Neural cell (in vitro differentiated cells): ENCODE data around the gene GAR1. TPM values are rescaled to one million over a fixed set of nuclear protein-coding genes. Genes with fewer than 3 reads are reported as not detected.

Experiments
- H2AFZ ChIP-seq: fragments of 200-600, 300-800 bp; sonication (generic), shearing (Covaris generic); 2 replicates; pipeline ENCODE4 v1.6.0; 2014; ENCODE audit warnings: low read depth, mild to moderate bottlenecking, antibody characterized with exemption, low read length, moderate library complexity
- H3F3A ChIP-seq: fragments of 200-600 bp; shearing (Covaris generic); 2 replicates; pipeline ENCODE4 v1.6.1; 2016; ENCODE audit warnings: mild to moderate bottlenecking, moderate library complexity, mixed read lengths, antibody characterized with exemption, low read length; ENCODE audit not compliant: insufficient read depth, poor library complexity, severe bottlenecking
- H3K27ac ChIP-seq: fragments of 200-600, 300-800 bp; sonication (generic), shearing (Covaris generic); 2 replicates; pipeline ENCODE4 v1.5.1; 2014; ENCODE audit warnings: mild to moderate bottlenecking, low read length, moderate library complexity
- H3K27me3 ChIP-seq: fragments of 300-800, 200-600 bp; sonication (generic), shearing (Covaris generic); 2 replicates; pipeline ENCODE4 v1.6.0; 2014; ENCODE audit warnings: mild to moderate bottlenecking, low read depth, low read length, moderate library complexity; ENCODE audit not compliant: insufficient read depth
- H3K36me3 ChIP-seq: fragments of 300-800, 200-600 bp; sonication (generic), shearing (Covaris generic); 2 replicates; pipeline ENCODE4 v1.5.1; 2014; ENCODE audit warnings: mild to moderate bottlenecking, antibody characterized with exemption, low read length, moderate library complexity; ENCODE audit not compliant: insufficient read depth
- H3K4me2 ChIP-seq: fragments of 300-800, 200-600 bp; sonication (generic), shearing (Covaris generic); 2 replicates; pipeline ENCODE4 v1.6.0; 2014; ENCODE audit warnings: mild to moderate bottlenecking, low read length
- H3K4me3 ChIP-seq: fragments of 300-800, 200-600 bp; sonication (generic), shearing (Covaris generic); 2 replicates; pipeline ENCODE4 v1.5.1; 2014; ENCODE audit warnings: mild to moderate bottlenecking, low read length, moderate library complexity
- H3K79me2 ChIP-seq: fragments of 200-600 bp; shearing (Covaris generic); replicated peaks from 2 replicates; pipeline ENCODE4 v1.6.0; 2014; ENCODE audit warnings: mild to moderate bottlenecking, low read length, moderate library complexity; ENCODE audit not compliant: insufficient read depth
- H3K9ac ChIP-seq: fragments of 300-800, 200-600 bp; sonication (generic), shearing (Covaris generic); 2 replicates; pipeline ENCODE4 v1.6.1; 2016; ENCODE audit warnings: mild to moderate bottlenecking, low read length, mixed read lengths
- H3K9me2 ChIP-seq: fragments of 200-600 bp; shearing (Covaris generic); 2 replicates; pipeline ENCODE4 v1.6.1; 2016; ENCODE audit warnings: mild to moderate bottlenecking, low read length, mixed read lengths; ENCODE audit not compliant: insufficient read depth
- H3K9me3 ChIP-seq: fragments of 200-600, 300-800 bp; sonication (generic), shearing (Covaris generic); 2 replicates; pipeline ENCODE4 v1.6.1; 2016; ENCODE audit warnings: mild to moderate bottlenecking, mixed run types, low read length, moderate library complexity, mixed read lengths
- H4K20me1 ChIP-seq: fragments of 200-600 bp; shearing (Covaris generic); 2 replicates; pipeline ENCODE4 v1.6.1; 2016; ENCODE audit warnings: mild to moderate bottlenecking, mixed run types; ENCODE audit not compliant: insufficient read depth
- EP300 ChIP-seq: fragments of 450-650 bp; conservative IDR thresholded peaks from 2 replicates; pipeline ENCODE4 v1.6.1; 2014; ENCODE audit warnings: antibody characterized with exemption, mild to moderate bottlenecking, moderate library complexity; ENCODE audit not compliant: poor library complexity, severe bottlenecking
- EZH2 ChIP-seq: fragments of 200-600, 300-800 bp; shearing (Covaris generic), sonication (generic); IDR thresholded peaks from 2 replicates; pipeline ENCODE4 v1.6.1; 2014; ENCODE audit warnings: antibody characterized with exemption, low read length, borderline replicate concordance, mild to moderate bottlenecking; ENCODE audit not compliant: insufficient read depth, poor library complexity, severe bottlenecking
- MXI1 ChIP-seq: fragments of 450-650 bp; conservative IDR thresholded peaks from 2 replicates; pipeline ENCODE4 v1.6.1; 2014; ENCODE audit warnings: antibody characterized with exemption, mild to moderate bottlenecking; ENCODE audit not compliant: poor library complexity, severe bottlenecking
- POLR2AphosphoS5 ChIP-seq: IDR thresholded peaks from 2 replicates; pipeline ENCODE4 v1.6.1; 2012
- RAD21 ChIP-seq: fragments of 450-650 bp; conservative IDR thresholded peaks from 2 replicates; pipeline ENCODE4 v1.6.1; 2014; ENCODE audit warnings: antibody characterized with exemption, mild to moderate bottlenecking, moderate library complexity
- REST ChIP-seq: IDR thresholded peaks from 2 replicates; pipeline ENCODE4 v1.6.1; 2012; ENCODE audit warnings: borderline replicate concordance
- SMC3 ChIP-seq: fragments of 450-650 bp; conservative IDR thresholded peaks from 2 replicates; pipeline ENCODE4 v1.6.1; 2014; ENCODE audit warnings: antibody characterized with exemption, mild to moderate bottlenecking, moderate library complexity; ENCODE audit not compliant: poor library complexity
- TAF1 ChIP-seq: IDR thresholded peaks from 2 replicates; pipeline ENCODE4 v1.6.1; 2012; ENCODE audit warnings: low read depth
- polyA plus RNA-seq: library from polyadenylated mRNA; depleted of rRNA; stranded (reverse); fragments of >200 nt; gene quantifications from 2 replicates; pipeline ENCODE4 v1.2.3, GENCODE V29; 2014
- TF ChIP-seq, protein P1 (sequence below): fragments of 450-650 bp; IDR thresholded peaks from 2 replicates; pipeline ENCODE4 v1.5.1; 2014; ENCODE audit warnings: antibody characterized with exemption, mild to moderate bottlenecking, moderate library complexity; ENCODE audit not compliant: poor library complexity, severe bottlenecking

GAR1 gene
- polyA plus RNA-seq, 1 donor from 2014 or later, result 9.1 TPM

GRCh38 chr4:109847896-109848442 lies 32.4 kb downstream of the GAR1 start, which contains the start of gene LRIT3:
LRIT3 (plus strand) TSS chr4:109848107; CDS start chr4:109848202, 95 bp downstream.
- no peaks in the 10 kb centered on the region for H3K9me2 ChIP-seq
- H3K27me3 ChIP-seq, result no peaks in the 10 kb centered on the region
- no peaks in the 10 kb centered on the region for H4K20me1 ChIP-seq
- H3K79me2 ChIP-seq, result no peaks in the 10 kb centered on the region
- TF ChIP-seq, protein P1, sequence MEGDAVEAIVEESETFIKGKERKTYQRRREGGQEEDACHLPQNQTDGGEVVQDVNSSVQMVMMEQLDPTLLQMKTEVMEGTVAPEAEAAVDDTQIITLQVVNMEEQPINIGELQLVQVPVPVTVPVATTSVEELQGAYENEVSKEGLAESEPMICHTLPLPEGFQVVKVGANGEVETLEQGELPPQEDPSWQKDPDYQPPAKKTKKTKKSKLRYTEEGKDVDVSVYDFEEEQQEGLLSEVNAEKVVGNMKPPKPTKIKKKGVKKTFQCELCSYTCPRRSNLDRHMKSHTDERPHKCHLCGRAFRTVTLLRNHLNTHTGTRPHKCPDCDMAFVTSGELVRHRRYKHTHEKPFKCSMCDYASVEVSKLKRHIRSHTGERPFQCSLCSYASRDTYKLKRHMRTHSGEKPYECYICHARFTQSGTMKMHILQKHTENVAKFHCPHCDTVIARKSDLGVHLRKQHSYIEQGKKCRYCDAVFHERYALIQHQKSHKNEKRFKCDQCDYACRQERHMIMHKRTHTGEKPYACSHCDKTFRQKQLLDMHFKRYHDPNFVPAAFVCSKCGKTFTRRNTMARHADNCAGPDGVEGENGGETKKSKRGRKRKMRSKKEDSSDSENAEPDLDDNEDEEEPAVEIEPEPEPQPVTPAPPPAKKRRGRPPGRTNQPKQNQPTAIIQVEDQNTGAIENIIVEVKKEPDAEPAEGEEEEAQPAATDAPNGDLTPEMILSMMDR, result no peak
- TF ChIP-seq REST, result no peak
- no peak for TF ChIP-seq EZH2
- TF ChIP-seq EP300, result no peak
- no peak for TF ChIP-seq RAD21
- no peak for TF ChIP-seq TAF1
- TF ChIP-seq POLR2AphosphoS5, result no peak
- no peak for TF ChIP-seq MXI1
- no peak for TF ChIP-seq SMC3
- H3F3A ChIP-seq, result no peaks in the 10 kb centered on the region
- H3K9me3 ChIP-seq, result no peaks in the 10 kb centered on the region
- H3K27ac ChIP-seq, result no peak within 1 kb of the TSS
- no peak within 1 kb of the TSS for H3K9ac ChIP-seq
- no peak within 1 kb of the TSS for H2AFZ ChIP-seq
- no peak within 1 kb of the TSS for H3K4me2 ChIP-seq
- no peak within 1 kb of the TSS for H3K4me3 ChIP-seq
- no peaks in the 10 kb centered on the region for H3K36me3 ChIP-seq

DNA sequence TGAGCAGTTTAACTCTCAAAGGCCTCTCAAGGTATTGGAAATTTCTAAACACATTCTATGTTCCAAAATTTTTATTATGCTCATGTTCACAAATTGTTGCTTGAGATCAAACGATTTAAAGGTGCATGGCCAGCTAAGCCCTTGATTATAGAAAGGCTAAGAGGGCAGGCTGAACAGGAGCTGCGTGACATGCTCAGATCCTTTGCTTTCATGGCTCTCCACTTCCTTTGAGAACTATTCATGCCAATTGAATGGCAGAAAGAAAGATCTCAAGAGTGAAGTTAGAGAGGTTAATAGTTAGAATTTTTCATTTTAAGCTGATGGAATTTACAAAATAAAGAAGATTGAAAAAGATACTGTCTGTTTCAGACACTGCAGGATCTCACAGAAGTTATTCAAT lies 32.9 kb downstream of the GAR1 start:
- H3K4me2 ChIP-seq, result no peak overlapping the region
- no peaks in the 10 kb centered on the region for H3K9me2 ChIP-seq
- H3K27me3 ChIP-seq, result no peaks in the 10 kb centered on the region
- no peak overlapping the region for H3K27ac ChIP-seq
- H2AFZ ChIP-seq, result no peak overlapping the region
- TF ChIP-seq RAD21 (no peak), EP300 (no peak), SMC3 (no peak), REST (no peak), POLR2AphosphoS5 (no peak), TAF1 (no peak), EZH2 (no peak), MXI1 (no peak)
- TF ChIP-seq, protein P1, result no peak
- no peaks in the 10 kb centered on the region for H3K36me3 ChIP-seq
- H3K9ac ChIP-seq, result no peak overlapping the region
- no peaks in the 10 kb centered on the region for H3K9me3 ChIP-seq
- no peaks in the 10 kb centered on the region for H3K79me2 ChIP-seq
- no peaks in the 10 kb centered on the region for H3F3A ChIP-seq
- H3K4me3 ChIP-seq, result no peak overlapping the region
- no peaks in the 10 kb centered on the region for H4K20me1 ChIP-seq
